Suppressor macrophage treated with lipopolysaccharide for 1 hour (primary cell): ENCODE measurements around the gene SELPLG.
"Not testable (repeated sequence)": the region's sequence is repeated elsewhere in the genome, so short reads cannot be mapped to it uniquely, and the experiment has no call there.

Source experiments
- DNase-seq, 3 donors: peaks; one replicate each; pipeline ENCODE4 v3.0.0-alpha.2; 2020 to 2022

SELPLG gene

GRCh38 chr12:108654622-108655021 lies 20.9 kb upstream of the SELPLG start:
- not testable (repeated sequence) for DNase-seq

DNA sequence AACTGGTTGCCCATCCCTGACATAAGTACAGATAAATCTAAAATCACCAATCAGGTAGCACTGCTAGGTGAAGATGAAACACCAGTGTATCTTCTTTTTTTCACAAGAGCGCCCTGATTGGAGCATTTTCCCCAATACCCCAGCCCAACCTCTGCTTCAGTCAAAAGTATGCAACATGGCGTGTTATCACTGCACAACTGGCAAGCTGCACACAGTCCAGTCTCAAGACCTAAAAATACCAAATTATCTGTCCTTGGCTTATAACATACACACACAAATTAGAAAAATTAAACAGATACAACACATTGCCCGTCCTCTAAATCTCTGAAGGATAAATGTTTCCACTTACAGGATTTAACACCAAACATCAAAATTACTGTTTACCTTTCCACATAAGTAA lies 20.2 kb upstream of the SELPLG start:
- DNase-seq, result no peak

DNA sequence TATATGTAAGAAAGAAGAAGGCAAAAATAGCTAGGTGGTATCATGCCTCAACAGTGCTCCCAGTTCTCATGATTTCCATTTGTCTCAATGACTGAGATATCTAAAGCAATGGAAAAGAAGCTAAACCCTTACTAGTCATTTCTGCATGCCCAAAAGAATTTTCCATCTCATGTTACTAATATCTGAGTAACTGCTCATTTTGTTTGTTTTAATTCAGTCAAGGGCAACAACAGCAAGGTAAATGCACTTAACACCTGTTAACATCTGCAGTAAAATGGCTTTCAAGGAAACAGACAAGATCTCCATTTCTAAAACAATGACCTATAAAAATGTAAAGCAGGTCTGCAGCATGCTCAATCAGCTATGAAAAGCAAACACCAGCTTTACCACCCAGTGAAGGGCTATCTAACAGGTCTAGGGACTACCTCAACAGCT lies 19.4 kb upstream of the SELPLG start:
- DNase-seq, result no peak

DNA sequence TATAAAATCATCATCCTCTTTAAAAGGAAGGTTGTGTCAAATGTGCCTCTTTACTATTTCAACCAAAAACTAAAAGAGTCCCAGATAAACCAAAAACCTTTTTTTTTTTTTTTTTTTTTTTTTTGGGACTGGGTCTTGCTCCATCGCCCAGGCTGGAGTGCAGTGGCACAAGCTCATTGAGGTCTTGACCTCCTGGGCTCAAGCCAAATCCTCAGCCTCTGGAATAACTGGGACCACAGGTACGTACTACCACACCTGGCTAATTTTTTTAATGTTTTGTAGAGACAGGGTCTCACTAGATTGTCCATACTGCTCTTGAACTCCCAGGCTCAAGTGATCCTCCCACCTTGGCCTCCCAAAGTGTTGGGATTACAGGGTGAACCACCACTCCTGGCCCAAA lies 16.4 kb upstream of the SELPLG start:
- DNase-seq, result no peak

DNA sequence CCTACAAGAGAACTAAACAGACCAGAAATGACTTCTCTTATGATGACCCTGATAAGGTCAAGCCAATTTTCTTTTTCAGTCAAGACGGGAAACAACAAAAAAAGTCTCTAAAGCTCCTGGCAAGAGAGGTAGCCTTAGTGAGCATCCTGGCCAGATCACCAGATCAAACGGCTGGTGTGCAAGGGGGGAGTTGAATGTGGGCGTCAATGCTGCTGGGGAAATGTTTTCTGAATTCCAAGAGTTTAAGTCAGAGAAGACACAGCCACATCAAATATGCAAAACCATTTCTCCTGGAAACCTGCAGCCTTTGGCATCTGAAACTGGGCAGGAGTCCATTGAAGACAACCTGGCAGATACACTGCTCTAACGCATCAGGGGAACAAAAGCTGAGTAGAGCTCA lies 16.0 kb upstream of the SELPLG start:
- no peak for DNase-seq

- DNase-seq, result no peak
These were observed 15.4 kb upstream of the SELPLG start for GRCh38 chr12:108649126-108649525.

DNA sequence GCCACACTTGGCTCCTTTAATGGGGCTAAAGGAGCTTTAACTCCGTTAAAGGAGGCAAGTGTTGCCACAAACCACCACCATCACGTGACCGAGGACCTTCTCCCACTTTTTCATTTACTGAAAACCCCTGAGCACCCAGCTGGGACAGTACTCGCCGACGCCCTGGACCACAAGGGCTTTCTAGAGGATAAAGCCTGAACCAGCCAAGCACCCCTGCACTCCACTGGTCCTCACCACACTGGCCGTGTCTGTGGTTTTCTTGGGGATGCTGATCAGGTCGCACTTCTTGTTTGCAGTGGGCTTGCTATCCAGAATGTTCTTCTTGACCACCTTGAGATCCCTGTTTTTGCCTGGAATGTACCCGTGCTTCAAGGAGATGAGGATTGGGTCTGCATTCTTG lies 14.7 kb upstream of the SELPLG start:
- DNase-seq, result no peak

DNA sequence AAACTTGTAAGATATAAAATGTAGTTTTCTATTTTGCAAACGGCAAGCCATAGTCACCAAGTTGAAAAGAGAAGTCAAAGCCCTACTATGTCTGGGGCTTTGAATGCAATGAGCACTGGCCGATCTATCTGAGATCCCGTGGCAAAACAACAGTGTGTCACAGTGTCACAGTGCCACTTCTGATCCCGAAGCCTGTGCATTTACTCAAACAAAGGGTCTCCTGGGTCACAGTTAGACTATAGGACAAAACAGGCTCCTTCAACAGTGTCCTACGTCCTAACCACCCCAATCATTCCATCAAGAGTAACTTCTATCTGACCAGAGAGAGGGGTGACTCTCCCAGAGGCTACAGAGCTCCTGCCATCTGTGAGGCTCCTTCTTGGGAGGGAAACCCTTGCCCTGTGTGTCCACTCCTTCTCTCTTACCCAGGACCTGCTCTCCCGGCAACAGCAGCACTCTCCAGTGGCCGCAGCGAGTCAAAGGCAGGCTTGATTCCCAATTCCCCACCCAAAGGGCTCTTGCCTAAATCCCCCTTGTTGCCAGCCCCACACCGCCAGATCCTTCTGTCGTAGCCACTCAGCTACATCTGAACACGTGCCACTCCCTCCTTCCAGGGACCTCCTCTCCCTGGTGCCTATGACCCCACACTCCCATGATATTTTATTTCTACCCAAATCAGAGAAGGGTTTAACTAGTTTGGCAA lies 14.0 kb upstream of the SELPLG start:
- DNase-seq, result no peak

- DNase-seq, result no peak
These were observed 13.2 kb upstream of the SELPLG start for GRCh38 chr12:108646600-108647579.

GRCh38 chr12:108645686-108646599 lies 12.2 kb upstream of the SELPLG start:
- DNase-seq, result no peak

DNA sequence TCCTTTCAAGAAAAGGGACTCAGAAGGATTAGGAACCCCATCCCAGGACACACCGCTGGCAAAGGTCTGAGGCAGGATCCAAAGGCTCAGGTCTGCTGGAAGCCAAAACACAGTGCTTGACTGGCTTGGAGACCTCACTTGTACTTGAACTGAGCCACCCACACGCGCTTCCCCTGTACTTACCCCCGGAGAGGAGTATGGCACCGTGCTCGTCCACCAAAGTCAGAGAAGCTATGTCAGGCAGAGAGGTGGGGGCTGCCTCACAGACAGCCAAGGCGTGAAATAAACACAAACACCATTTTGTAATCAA lies 11.1 kb upstream of the SELPLG start:
- DNase-seq, result no peak

GRCh38 chr12:108643941-108644810 lies 10.5 kb upstream of the SELPLG start:
- peak; percentile 36 to 54 (median 47) for DNase-seq

DNA sequence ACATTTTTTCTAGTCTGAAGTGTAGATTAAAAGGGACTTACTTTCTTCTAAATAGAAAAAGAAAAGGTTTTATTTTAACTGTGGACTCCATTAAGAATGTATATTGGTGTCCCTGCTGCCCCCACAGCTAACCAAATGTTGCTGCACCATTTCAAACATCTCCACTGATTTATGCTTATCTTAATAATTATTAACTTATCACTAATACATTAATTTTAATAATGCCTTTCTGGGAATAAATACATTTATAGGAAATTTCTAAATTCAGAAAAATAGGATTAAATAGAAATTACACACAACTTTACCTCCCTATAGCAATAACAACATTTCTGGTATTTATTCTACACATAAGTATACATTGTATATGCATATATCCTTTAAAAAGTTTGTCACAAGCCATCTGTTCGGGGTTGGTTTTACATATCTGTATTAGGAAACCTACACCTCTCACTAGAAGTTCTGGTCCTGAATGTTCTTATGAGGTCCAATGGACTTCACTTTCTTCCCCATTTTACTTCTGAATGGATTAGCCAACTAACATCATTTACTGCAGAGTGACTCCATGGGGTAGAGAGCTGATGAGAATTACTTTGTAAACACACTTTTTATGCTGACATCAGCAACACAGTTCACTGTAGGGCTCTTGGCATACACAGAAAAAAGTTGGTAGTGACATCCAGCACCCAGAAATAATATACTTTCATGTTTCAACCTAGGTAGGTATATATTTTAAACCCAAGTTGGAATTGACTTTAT lies 9.4 kb upstream of the SELPLG start:
- no peak for DNase-seq

DNA sequence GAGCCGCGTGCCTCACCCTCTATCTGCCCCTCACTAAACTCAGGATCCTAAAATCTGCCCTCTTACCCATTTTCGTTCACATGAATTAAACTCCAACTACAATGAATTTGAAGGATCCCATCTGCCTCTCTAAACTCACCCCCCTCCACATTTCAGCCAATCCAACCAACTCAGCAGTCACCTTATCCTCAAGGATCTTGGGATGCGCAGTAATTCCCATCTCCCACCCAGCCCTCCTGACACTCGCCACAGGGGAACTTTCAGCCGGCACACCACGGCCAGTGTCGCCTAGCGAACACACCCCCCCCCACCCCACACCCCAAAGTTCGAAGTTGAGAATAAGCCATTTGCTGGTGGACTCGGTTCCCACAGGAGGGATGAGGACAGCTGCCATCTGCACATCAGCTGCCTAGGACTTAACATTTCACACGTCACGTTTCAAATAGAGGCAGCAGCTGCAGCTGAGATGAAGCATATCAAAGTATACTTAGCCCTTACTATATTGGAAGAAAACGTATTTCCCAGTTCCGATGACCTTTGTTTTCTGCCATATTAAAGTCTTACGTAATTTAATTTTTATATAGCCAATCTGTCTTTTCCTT lies 8.7 kb upstream of the SELPLG start:
- DNase-seq, result no peak

DNA sequence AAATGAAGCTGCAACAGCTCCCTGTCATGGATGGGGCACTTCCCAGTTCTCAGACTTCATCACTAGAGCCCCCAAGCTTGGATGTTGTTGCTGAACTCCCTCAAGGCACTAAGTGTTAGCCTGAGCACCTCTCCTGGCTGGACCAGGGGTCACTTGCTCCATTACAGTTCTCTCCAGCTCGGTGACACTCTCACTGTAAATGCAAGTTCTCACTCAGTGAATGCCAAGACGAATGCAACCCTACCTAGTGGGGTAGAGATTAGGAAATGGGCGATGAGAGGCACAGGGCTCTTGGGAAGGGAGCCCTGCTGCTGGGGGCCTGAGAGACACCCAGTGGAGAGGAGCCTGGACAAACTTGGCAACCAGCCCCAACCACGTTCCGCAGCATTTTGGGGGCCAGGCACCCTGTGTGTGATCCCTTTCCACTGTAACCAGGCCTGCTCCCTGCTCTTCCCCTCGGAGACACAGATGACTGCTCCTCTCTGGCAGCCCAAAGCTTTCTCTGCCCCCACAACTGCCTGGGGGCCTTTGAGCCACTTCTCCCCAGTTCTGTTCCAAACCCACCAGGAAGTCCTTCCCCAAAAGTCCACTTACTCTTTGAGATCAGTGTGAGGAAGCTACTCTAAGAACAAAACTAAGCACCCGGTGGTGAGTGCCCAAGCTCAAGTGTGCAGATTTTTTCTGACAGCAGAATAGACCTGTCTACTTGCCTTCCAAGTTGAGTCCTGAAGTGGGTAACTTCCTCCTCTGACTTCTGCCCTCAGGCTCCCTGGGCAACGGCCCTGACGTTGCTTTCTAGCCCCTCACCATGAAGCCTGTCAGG lies 8.0 kb upstream of the SELPLG start:
- no peak for DNase-seq

GRCh38 chr12:108640802-108641445 lies 7.2 kb upstream of the SELPLG start:
- no peak for DNase-seq

GRCh38 chr12:108638997-108639822 lies 5.5 kb upstream of the SELPLG start:
- no peak for DNase-seq

DNA sequence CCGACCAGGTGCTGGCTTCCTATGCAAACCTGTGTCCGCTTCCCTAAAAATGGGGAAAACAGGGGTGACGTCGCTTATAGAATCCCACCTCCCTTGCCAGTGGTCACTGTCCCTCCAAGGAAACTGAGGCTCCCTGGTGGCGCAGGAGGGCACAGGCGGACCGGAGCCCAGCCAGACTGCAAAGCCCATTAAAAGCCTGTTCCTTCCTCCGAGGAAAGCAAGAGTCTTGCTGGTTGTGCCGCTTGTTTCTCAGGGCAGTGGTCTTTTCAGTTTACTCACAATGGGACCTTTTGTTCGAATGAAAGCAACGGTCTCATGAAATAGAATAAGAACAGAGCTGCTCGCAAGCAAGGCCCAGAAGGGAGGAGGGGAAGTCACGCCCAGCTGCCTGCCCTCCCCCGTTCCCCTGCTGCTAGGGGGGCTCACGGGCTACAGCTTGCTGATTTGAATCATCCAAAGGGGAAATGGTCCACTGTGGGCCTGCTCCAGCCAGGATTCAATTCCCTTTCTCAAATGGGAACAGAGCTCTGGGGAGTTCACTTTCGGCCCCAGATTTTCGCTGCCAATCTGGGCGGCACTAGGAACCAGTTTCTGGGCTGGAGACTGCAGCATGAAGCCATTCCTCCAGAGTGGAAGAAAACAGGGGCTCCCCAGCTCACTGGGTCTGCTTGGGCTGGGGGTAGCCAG lies 4.6 kb upstream of the SELPLG start:
- DNase-seq, result peak; percentile 71 to 84 (median 79)
